T-helper 1 cell treated with Interleukin-12 subunit alpha and Interleukin-12 subunit beta and Interleukin-4 antibody, amounts not matched to agents 30 ng/mL and 1 ng/mL, for 36 hours (primary cell): ENCODE results near the gene WDR86. TPM values are rescaled to one million over a fixed set of nuclear protein-coding genes. Genes with fewer than 3 reads are reported as not detected.

ENCODE experiments used
- intact Hi-C: fragments of 100-400 bp; cut with micrococcal nuclease; formaldehyde crosslinking; loops from one replicate; pipeline ENCODE4 v1.15.1; 2024
- total RNA-seq: library from RNA; stranded (reverse); gene quantifications from 2 replicates; pipeline ENCODE4 v1.2.3, GENCODE V29; 2022

The WDR86 gene
- total RNA-seq, 1 donor from 2014 or later, result not detected

GRCh38 chr7:151334628-151335027 is 75.2 kb downstream of the WDR86 start:
- intact Hi-C loops, result no loop called here

Other genes with a start within 250 kb of the WDR86 start
- gene GBX1, start 242.3 kb downstream of the WDR86 start, total RNA-seq, result not detected in 2 replicates
- gene ASB10, start 222.8 kb downstream of the WDR86 start, total RNA-seq, result not detected in 2 replicates
- 0.66 TPM in 1 of 2 replicates, not detected in the other for gene H2BK1, start 199.6 kb downstream of the WDR86 start, total RNA-seq
- gene ABCF2, start 182.8 kb downstream of the WDR86 start, total RNA-seq, result 43.3 and 47.8 TPM in 2 replicates
- gene CHPF2, start 177.6 kb downstream of the WDR86 start, total RNA-seq, result 50.6 and 51.9 TPM in 2 replicates
- gene SMARCD3, start 161.3 kb downstream of the WDR86 start, total RNA-seq, result 1.8 and 4.0 TPM in 2 replicates
- gene NUB1, start 68.2 kb downstream of the WDR86 start, total RNA-seq, result 65.0 and 66.5 TPM in 2 replicates
- gene CRYGN, start 30.1 kb upstream of the WDR86 start, total RNA-seq, result not detected in 2 replicates
- gene RHEB, start 109.9 kb upstream of the WDR86 start, total RNA-seq, result 62.4 and 68.3 TPM in 2 replicates